GM19023 (cell line): Measurements from ENCODE around the gene STPG1.

Experiments used
- ATAC-seq: cut with Tn5 transposase; IDR thresholded peaks from one replicate; pipeline ENCODE4 v1.9.1; 2021; ENCODE audit warnings: mild to moderate bottlenecking, moderate library complexity; ENCODE audit not compliant: unreplicated experiment

The STPG1 gene

GRCh38 chr1:24347159-24347934, 66.2 kb downstream of the STPG1 start:
- ATAC-seq = no peak

DNA sequence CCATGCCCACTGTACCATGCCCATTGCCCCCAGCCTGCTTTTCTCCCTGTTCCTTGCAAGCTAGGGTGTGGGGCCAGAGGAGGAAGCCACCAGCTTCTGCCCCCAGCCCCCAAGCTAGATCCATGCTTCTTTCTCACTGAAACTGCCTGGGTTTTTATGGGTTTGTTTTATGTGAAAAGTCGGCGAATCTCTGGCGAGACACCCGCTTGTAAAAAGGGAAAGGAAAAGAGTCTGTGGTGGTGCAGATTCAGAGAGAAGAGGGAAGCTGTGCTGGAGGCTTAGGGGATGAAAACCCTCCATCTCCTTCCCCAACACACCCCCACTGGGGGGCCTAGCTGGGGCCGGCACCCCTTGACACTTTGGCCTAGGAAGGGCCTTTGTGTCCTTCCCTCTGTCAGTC, 68.2 kb downstream of the STPG1 start:
- ATAC-seq = no peak

DNA sequence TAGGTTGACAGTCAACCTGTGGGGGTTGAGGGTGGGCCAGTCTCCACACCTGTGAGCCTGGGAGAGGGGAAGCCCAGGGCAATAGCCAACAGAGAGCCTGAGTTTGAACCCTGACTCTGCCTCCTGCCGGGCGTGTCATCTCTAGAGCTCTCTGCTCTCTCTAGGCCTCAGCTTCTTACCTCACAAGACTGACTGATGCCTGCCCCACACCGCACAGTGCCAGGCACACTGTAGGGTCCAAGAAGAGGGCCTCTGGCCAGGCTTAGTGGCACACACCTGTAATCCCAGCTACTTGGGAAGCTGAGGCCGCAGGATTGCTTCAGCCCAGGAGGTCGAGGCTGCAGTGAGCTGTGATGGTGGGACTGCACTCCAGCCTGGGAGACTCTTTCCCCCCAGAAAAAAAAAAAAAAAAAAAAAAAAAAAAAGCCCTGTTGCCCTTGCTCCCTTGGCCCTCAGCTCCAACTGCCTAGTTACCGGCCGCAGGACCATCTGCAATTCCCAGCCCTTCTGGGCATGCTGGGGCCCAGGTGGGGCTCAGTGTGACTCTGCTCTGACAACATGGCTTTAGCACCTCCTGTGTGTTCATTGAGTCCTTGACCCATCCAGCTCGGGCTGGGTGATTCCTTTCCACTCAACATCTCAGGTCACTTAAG, 69.4 kb downstream of the STPG1 start:
- no peak for ATAC-seq

DNA sequence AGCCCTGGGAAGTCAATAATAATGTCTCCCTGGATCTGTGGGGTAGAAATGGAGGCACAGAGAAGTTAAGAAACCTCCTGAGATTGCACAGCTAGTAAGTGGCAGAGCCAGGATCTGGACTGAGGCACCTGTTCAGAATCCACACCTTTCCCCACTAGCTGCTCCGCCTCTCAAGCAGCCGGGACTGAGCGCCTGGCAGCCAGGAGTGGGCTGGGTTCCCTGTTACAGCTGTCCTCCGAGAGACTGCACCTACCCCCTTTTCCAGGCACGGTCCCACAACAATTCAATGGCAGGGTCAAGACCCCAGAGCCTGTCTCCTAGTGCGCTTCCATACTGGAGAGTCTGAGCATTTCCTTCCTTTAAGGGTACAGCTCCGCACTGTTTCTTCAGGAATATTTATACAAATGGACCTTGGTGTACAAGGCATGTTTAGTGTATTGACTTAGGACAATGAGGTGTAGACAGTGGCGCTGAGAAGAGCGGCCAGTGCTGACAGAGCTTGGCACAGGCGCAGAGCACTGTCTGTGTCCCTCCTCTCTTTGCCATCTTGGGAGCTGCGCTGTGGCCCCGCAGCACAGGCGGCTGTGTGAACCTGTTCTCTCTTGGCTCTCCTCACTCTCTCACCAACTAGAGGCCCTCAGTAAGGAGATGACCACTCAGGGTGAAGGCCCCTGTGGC, 70.0 kb downstream of the STPG1 start:
- ATAC-seq = no peak

- ATAC-seq = no peak
Observed at GRCh38 chr1:24341260-24341659, 72.3 kb downstream of the STPG1 start.

GRCh38 chr1:24340770-24341169, 72.8 kb downstream of the STPG1 start:
- ATAC-seq = no peak

- ATAC-seq = no peak
Observed at GRCh38 chr1:24339996-24340395, 73.6 kb downstream of the STPG1 start.

DNA sequence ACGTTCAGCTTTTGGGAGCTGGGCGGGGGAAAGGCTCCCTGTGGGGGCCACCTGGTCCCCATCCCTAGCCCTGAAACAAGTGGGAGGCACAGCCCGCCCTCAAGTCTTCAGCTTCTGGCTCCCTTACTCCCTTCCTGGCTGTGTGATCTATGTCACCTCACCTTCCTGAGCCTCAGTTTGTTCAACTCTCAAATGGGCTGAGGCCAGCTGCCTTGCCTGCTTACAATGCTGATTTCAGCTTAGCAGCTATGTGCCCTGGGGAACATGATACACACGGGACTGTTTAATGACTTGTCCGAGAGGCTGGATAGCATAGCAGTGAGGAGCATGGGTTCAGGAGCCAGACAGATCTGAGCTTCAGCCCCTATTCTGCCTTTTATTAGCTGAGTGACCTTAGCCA, 75.1 kb downstream of the STPG1 start:
- no peak for ATAC-seq

DNA sequence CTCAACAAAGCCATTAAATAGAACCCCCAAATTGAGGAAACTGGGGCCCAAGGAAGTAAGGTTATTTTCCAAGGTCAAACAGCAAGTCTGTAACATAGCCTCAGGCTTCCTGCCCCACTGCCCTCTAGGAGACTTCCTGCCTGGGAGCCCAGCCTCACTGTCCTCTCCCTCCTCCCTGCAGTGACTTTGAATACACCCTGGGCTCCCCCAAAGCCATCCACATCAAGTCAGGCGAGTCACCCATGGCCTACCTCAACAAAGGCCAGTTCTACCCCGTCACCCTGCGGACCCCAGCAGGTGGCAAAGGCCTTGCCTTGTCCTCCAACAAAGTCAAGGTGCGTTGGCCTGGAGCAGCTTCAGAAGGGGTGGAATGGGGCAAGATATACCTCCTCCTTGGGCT, 76.1 kb downstream of the STPG1 start:
- ATAC-seq = no peak

DNA sequence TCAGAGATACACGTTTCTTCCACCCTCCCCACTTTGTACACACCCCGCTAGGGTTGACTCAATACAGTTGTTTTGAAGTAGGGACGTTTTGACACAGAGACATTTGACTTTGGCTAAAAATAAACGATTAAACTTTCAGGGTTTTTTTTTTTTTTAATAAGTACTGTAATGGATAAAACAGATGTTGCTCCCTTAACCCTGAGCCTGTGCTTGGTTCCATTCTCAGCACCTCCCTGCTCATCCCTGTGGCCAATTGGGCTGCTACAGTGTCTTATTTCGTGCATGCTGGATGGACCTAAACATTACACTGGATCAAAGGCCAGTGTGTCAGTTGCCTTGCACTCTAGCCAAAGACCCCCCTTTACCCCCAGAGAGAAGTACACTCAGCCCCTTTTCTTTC, 77.5 kb downstream of the STPG1 start:
- no peak for ATAC-seq

- ATAC-seq = no peak
Observed at GRCh38 chr1:24331961-24332673, 81.5 kb downstream of the STPG1 start.

DNA sequence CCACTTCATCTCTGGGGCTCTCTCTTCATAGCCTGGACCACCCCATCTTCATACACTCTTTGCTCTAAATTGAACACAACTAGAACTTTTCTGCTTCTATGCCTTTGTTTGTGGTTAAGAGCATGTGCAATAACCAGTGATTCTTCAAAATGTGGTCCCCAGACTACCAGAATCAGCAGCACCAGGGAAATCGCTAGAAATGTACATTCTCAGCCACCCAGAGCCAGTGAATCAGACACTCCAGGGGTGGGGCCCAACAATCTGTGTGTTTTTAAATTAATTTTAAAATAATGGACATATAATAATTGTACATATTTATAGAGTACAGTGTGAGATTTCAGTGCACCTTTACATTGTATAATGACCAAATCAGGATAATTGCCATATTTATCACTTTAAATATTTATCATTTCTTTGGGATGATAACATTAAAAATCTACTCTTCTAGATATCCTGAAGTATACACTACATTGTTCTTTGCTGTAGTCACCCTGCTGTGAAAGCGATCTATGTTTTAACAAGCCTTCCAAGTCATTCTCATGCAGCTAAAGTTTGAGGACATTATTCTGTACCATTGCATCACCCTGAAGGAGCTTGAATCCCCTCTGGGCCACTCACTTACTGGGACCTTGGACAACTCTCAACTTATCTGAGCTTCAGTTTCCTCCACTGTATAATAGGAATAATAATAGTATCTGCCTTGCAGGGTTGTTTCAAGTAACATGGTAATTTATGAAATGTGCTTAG, 83.6 kb downstream of the STPG1 start:
- no peak for ATAC-seq

- no peak for ATAC-seq
Observed at GRCh38 chr1:24329331-24329730, 84.3 kb downstream of the STPG1 start.

- ATAC-seq = no peak
Observed at GRCh38 chr1:24327891-24328290, 85.7 kb downstream of the STPG1 start.

DNA sequence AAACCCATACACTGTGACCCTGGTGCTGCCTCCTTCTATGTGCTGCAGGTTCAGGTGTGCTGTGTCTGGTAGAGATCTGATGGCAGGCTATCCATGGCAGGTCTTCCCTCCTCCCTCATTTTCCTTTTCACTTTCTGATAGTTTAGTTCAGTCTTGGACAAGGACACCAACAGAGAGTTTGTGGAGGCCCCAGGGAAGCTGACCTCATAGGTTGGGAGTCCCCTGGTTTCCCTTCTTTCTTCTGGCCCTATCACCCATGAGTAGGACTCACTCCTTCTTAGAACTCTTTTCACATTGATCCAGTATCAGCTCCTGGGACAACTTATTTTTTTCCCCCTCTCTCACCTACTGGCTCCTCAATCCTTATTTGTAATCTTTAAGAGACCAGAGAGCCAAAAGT, 86.1 kb downstream of the STPG1 start:
- ATAC-seq = no peak

DNA sequence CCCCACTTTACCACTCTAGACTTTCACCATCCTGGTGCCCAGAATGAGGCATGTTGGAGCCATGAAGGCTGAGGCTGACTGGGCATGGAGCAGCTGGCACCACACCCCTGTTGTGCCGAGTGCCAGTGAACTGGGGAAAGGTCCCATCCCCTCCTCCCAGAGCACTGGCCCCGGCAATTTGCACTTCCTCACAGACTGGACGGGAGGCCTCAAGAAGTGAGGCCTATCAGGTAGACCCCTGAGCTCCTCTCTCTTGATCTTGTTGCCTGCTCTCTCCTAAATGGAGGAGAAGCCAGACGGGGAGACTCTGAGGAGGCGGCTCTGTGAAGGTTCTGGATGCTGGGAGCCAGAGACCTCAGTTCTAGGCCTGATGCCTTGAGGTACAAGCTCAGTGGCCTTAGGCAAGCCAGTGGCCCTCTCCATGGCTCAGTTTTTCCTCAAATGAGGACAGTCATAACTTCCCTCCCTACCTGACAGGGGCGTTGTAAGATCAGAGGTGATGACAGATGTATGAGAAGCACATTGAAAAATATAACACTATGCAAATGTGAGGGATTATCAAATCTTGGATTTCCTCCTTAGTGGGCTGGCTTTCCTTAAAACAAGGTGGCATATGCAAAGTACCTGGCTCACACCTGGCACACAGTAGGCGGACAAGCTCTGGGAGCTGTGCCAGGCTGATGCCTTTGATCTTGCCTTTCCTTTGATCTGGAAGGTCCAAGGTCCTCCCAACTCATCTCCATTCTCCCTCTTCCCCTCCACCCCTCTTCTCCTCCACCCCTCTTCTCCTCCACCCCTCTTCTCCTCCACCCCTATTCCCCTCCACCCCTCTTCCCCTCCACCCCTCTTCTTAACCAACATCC, 87.8 kb downstream of the STPG1 start:
- no peak for ATAC-seq

GRCh38 chr1:24324903-24325302, 88.7 kb downstream of the STPG1 start:
- no peak for ATAC-seq

- no peak for ATAC-seq
Observed at GRCh38 chr1:24323281-24323680, 90.3 kb downstream of the STPG1 start.

- no peak for ATAC-seq
Observed at GRCh38 chr1:24322470-24323177, 91.0 kb downstream of the STPG1 start.
